Suprapubic skin (tissue), 4 donors: ENCODE results near the gene AQP3. TPM values are rescaled to one million over a fixed set of nuclear protein-coding genes. Genes with fewer than 3 reads are reported as not detected.
"Not testable (repeated sequence)": the region's sequence is repeated elsewhere in the genome, so short reads cannot be mapped to it uniquely, and the experiment has no call there.

Experiments
- DNase-seq, 2 donors: peaks; one replicate each; pipeline ENCODE4 v3.0.0-alpha.2; 2019; ENCODE audit warnings: low spot score in 2 of 2
- H3K27ac ChIP-seq: fragments of 200-600 bp; sonication (generic); one replicate; pipeline ENCODE4 v1.5.1; 2019
- H3K27me3 ChIP-seq: fragments of 200-600 bp; sonication (generic); one replicate; pipeline ENCODE4 v1.5.1; 2019
- H3K36me3 ChIP-seq: fragments of 200-600 bp; sonication (generic); one replicate; pipeline ENCODE4 v1.5.1; 2019
- H3K4me1 ChIP-seq: fragments of 200-600 bp; sonication (generic); one replicate; pipeline ENCODE4 v1.5.1; 2019
- H3K4me3 ChIP-seq: fragments of 200-600 bp; sonication (generic); one replicate; pipeline ENCODE4 v1.5.1; 2019; ENCODE audit warnings: mild to moderate bottlenecking
- H3K9me3 ChIP-seq: fragments of 200-600 bp; sonication (generic); one replicate; pipeline ENCODE4 v1.5.1; 2019
- CTCF ChIP-seq, 2 donors: fragments of 200-600 bp in 1 of 2; fragments of 450-650 bp in 1 of 2; sonication (generic) in 1 of 2; IDR thresholded peaks; one replicate each; pipeline ENCODE4 v1.5.1; 2016 to 2019; ENCODE audit warnings: antibody characterized with exemption in 2 of 2, mild to moderate bottlenecking in 1 of 2, moderate library complexity in 1 of 2
- EP300 ChIP-seq: sonication (generic); formaldehyde crosslinking; IDR thresholded peaks from one replicate; pipeline ENCODE4 v1.6.1; 2017; ENCODE audit warnings: antibody characterized with exemption
- POLR2A ChIP-seq, 2 donors: fragments of 450-650 bp; IDR thresholded peaks; one replicate each; pipeline ENCODE4 v1.6.1; 2017; ENCODE audit warnings: antibody characterized with exemption in 2 of 2, mild to moderate bottlenecking in 2 of 2, moderate library complexity in 2 of 2
- POLR2AphosphoS5 ChIP-seq, 3 donors: sonication (generic); formaldehyde crosslinking; IDR thresholded peaks; one replicate each; pipeline ENCODE4 v1.6.1; 2017; ENCODE audit warnings: antibody characterized with exemption in 3 of 3
- WGBS: methylation state at CpG from one replicate; pipeline ENCODE4 v1.1.5; 2018; 5-methylcytosine and 5-hydroxymethylcytosine counted together
- total RNA-seq, 4 donors: library from RNA; depleted of rRNA; stranded (reverse); fragments of >200 nt; gene quantifications; one replicate each; pipeline ENCODE4 v1.1.0, GENCODE V29; 2016

AQP3 gene
- total RNA-seq, 4 donors from 2014 or later, result 1,277 to 1,951 (median 1,548) TPM

- Histone ChIP-seq H3K4me1 (peaks cover 25% of the 10 kb centered on the region), H3K27ac (no peak overlapping the region), H3K27me3 (no peaks in the 10 kb centered on the region), H3K9me3 (no peaks in the 10 kb centered on the region), H3K4me3 (no peak overlapping the region), H3K36me3 (no peaks in the 10 kb centered on the region)
- 52% methylated on average over 5 of the region's 5 CpGs for WGBS
- TF ChIP-seq POLR2AphosphoS5 (IDR thresholded peaks at IDR 0.05), result no peak
- no peak for TF ChIP-seq EP300
- TF ChIP-seq CTCF (IDR thresholded peaks at IDR 0.05), result no peak
- no peak for TF ChIP-seq POLR2A (IDR thresholded peaks at IDR 0.05)
- no peak for DNase-seq
These were observed 39.3 kb downstream of the AQP3 start for GRCh38 chr9:33408087-33408486.

DNA sequence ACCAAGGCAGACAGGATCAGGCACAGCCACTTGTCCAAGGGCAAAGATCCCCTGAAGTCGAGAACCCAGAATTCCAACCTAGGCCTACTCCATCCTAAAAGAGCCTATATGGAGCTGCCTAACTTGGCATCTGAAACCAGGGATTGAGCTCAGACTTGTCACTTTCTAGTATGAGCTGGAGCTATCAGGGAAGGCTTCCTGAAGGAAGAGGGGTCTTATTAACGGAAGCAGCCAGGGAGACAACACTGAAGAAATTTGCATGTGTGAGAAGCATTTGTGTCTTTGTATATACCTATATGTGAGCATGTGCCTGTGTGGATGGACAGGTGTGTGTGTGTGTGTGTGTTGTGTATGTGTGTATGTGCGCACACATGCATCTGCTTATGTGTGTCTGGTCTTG is 40.3 kb downstream of the AQP3 start:
- H3K27ac ChIP-seq, result no peak overlapping the region
- WGBS, result 68% methylated on average over 3 of the region's 3 CpGs
- no peak overlapping the region for H3K4me3 ChIP-seq
- no peaks in the 10 kb centered on the region for H3K36me3 ChIP-seq
- no peaks in the 10 kb centered on the region for H3K27me3 ChIP-seq
- DNase-seq, result no peak
- no peaks in the 10 kb centered on the region for H3K9me3 ChIP-seq
- no peak for TF ChIP-seq CTCF (IDR thresholded peaks at IDR 0.05)
- no peak for TF ChIP-seq EP300
- no peak for TF ChIP-seq POLR2AphosphoS5 (IDR thresholded peaks at IDR 0.05)
- TF ChIP-seq POLR2A (IDR thresholded peaks at IDR 0.05), result no peak
- H3K4me1 ChIP-seq, result peaks cover 27% of the 10 kb centered on the region

DNA sequence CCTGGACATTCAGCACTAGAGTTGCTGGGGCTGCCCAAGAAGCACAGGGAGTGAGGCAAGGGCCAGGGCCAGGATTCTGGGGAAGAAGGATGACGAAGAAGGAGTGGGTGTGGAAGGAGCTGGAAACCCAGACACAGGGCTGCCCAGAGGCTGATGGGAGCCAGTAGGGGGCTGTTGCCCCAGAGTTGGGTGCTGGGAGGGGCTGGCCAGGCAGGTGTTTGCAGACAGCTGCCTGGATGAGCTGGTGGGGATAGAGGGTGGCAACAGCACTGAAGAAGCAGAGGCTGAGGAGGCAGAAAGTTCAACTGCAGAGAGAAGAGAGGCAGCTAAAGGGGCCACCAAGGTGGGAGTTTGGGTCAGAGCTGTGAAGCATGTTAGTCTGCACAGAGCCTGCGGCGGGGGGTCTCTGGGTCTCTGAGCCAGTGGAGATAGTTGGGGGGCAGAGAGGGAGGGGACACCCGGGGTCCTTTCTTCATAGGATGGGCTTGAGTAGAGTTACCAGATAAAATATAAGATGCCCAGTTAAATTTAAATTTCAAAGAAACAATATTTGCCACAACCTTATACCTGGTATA is 42.5 kb downstream of the AQP3 start:
- no peaks in the 10 kb centered on the region for H3K27me3 ChIP-seq
- no peak overlapping the region for H3K4me3 ChIP-seq
- no peaks in the 10 kb centered on the region for H3K36me3 ChIP-seq
- TF ChIP-seq POLR2A (IDR thresholded peaks at IDR 0.05) (no peak), POLR2AphosphoS5 (IDR thresholded peaks at IDR 0.05) (no peak), CTCF (IDR thresholded peaks at IDR 0.05) (no peak), EP300 (no peak)
- H3K27ac ChIP-seq, result no peak overlapping the region
- DNase-seq, result no peak
- peaks cover 27% of the 10 kb centered on the region for H3K4me1 ChIP-seq
- WGBS, result 77% methylated on average over 4 of the region's 4 CpGs
- no peaks in the 10 kb centered on the region for H3K9me3 ChIP-seq

GRCh38 chr9:33403941-33404787 is 43.2 kb downstream of the AQP3 start:
- Histone ChIP-seq H3K36me3 (no peaks in the 10 kb centered on the region), H3K27ac (no peak overlapping the region), H3K9me3 (no peaks in the 10 kb centered on the region), H3K4me3 (no peak overlapping the region), H3K4me1 (peaks cover 27% of the 10 kb centered on the region), H3K27me3 (no peaks in the 10 kb centered on the region)
- no peak for TF ChIP-seq POLR2A (IDR thresholded peaks at IDR 0.05)
- TF ChIP-seq CTCF (IDR thresholded peaks at IDR 0.05), result no peak
- TF ChIP-seq POLR2AphosphoS5 (IDR thresholded peaks at IDR 0.05), result no peak
- DNase-seq, result no peak
- WGBS, result 71% methylated on average over 17 of the region's 17 CpGs

- peaks cover 16% of the 10 kb centered on the region for H3K4me1 ChIP-seq
- H3K36me3 ChIP-seq, H3K9me3 ChIP-seq, H3K27ac ChIP-seq, H3K4me3 ChIP-seq, H3K27me3 ChIP-seq, DNase-seq: not testable (repeated sequence)
- 65% methylated on average over 6 of the region's 10 CpGs for WGBS
These were observed 45.0 kb downstream of the AQP3 start, which contains the start of gene AQP7 for GRCh38 chr9:33402371-33402770. AQP7 (minus strand) TSS chr9:33402568; CDS start chr9:33401262, 1,306 bp downstream.

DNA sequence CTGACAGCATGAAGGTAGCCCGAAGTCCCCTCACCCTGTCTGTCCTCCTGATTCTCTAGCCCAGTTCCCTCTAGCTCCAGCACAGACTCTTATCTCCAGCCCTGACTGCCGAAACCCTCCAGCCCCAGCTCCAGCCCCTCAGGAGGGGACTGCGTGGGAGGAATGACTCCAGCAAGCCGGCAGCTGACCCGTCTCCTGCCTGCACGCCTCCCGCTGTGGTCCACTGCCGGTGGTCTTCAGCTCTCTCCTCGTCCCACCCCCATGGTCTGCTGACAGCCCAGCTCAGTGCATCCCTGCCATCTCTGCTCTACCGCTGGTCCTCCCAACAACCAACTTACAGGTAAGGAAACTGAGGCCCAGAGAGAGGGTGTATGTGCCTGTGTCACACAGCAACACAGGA is 45.6 kb downstream of the AQP3 start:
- not testable (repeated sequence) for H3K27ac ChIP-seq, H3K4me3 ChIP-seq, DNase-seq, H3K27me3 ChIP-seq, H3K9me3 ChIP-seq, H3K36me3 ChIP-seq
- peaks cover 16% of the 10 kb centered on the region for H3K4me1 ChIP-seq
- WGBS, result 79% methylated on average over 10 of the region's 10 CpGs

- not testable (repeated sequence) for H3K9me3 ChIP-seq, H3K4me3 ChIP-seq, DNase-seq, H3K36me3 ChIP-seq, H3K27ac ChIP-seq, H3K27me3 ChIP-seq
- 90% methylated on average over 4 of the region's 4 CpGs for WGBS
- H3K4me1 ChIP-seq, result peaks cover 12% of the 10 kb centered on the region
These were observed 48.3 kb downstream of the AQP3 start for GRCh38 chr9:33399047-33399446.

GRCh38 chr9:33397801-33398200 is 49.6 kb downstream of the AQP3 start:
- not testable (repeated sequence) for H3K27ac ChIP-seq, H3K36me3 ChIP-seq, H3K4me3 ChIP-seq, H3K4me1 ChIP-seq, H3K27me3 ChIP-seq, DNase-seq, H3K9me3 ChIP-seq
- 87% methylated on average over 3 of the region's 4 CpGs for WGBS

DNA sequence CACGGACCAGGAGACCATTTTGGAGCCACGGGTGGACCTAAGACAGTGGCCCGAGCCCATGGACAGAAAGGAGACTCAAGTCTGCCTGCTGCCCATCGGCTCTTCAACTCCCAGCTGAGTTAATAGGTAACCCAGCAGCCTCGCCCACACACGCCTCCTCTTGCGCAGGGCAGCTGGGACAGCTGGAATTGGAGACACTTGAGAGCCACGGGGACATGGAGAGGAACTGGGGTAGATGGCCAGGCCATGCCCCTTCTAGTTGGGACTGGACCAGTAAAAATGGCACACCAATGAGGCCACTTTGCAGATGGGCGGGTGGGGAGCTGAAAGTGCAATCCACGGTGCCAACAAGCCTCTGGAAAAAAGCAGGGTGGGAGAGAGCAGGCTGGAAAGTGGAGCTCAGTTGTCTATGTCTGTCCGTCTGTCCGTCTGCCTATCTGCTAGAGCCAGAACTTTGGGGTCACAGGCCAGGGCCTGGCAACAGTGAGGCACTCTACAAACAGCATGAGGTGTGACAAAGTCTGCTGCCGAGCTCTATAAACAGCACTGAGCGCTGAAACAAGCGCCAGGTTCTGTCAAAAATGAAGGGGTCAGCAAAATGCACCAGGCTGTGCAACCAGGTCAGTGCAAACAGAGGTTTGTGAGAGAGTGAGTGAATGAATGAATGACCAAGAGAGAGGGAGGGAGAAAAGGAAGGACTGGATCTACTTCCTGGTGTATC is 52.1 kb downstream of the AQP3 start:
- not testable (repeated sequence) for H3K27me3 ChIP-seq, H3K9me3 ChIP-seq, DNase-seq, H3K36me3 ChIP-seq, H3K27ac ChIP-seq, H3K4me3 ChIP-seq
- WGBS, result 90% methylated on average over 15 of the region's 15 CpGs
- H3K4me1 ChIP-seq, result peaks cover 18% of the 10 kb centered on the region
